Gastroesophageal sphincter (tissue), 3 donors: ENCODE results near the gene SLC25A40.
"Not testable (repeated sequence)": the region's sequence is repeated elsewhere in the genome, so short reads cannot be mapped to it uniquely, and the experiment has no call there.

Source experiments
- CTCF ChIP-seq, 4 experiments: fragments of 200-600 bp in 2 of 4; fragments of 450-650 bp in 2 of 4; sonication (generic) in 1 of 4; IDR thresholded peaks; one replicate each; pipeline ENCODE4 v1.5.1; 2017 to 2019; ENCODE audit warnings: antibody characterized with exemption in 4 of 4, mild to moderate bottlenecking in 2 of 4, moderate library complexity in 2 of 4
- EP300 ChIP-seq: sonication (generic); formaldehyde crosslinking; IDR thresholded peaks from one replicate; pipeline ENCODE4 v1.6.1; 2017; ENCODE audit warnings: antibody characterized with exemption, mild to moderate bottlenecking
- POLR2A ChIP-seq, 2 donors: fragments of 450-650 bp; IDR thresholded peaks; one replicate each; pipeline ENCODE4 v1.6.1; 2017; ENCODE audit warnings: antibody characterized with exemption in 2 of 2, mild to moderate bottlenecking in 2 of 2, moderate library complexity in 1 of 2
- POLR2AphosphoS5 ChIP-seq: sonication (generic); formaldehyde crosslinking; IDR thresholded peaks from one replicate; pipeline ENCODE4 v1.6.1; 2017; ENCODE audit warnings: antibody characterized with exemption

GRCh38 chr7:87873328-87873727 is 2.8 kb downstream of the SLC25A40 start:
- TF ChIP-seq POLR2A (IDR thresholded peaks at IDR 0.05); CTCF (IDR thresholded peaks at IDR 0.05); POLR2AphosphoS5; EP300: not testable (repeated sequence)
